ENCODE results near the gene DESI1.
"Not testable (repeated sequence)": the region's sequence is repeated elsewhere in the genome, so short reads cannot be mapped to it uniquely, and the experiment has no call there.

Gene DESI1

DNA sequence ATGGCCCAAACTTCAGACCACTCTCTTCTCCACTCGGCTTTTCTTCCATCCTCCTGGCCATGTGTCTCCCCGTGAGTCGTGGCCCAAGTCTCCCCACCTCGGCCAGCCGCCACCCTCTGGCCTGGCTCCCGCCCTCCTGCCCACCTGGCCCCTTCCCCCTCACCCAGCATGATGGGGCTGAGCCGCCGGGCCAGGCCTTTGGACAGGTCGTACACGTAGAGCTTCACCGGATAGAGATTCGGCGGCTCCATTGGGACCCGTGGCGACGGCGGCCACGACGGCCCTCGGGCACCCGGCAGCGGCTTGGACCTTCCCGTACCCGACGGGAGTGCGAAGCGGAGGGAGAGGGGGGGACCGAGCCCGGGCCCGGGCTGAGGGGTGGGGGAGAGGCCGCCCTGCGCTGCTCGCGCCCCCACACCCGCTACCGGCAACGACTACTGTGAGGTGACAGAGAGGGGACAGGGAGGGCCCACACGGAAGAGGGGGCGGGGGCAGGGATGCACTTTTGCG lies at the start of gene DESI1:
DESI1 (minus strand) TSS at position 455 of the 510 bp plus-strand sequence; CDS start at position 251, 204 bp downstream.
- DNase-seq = peak; percentile 77

DNA sequence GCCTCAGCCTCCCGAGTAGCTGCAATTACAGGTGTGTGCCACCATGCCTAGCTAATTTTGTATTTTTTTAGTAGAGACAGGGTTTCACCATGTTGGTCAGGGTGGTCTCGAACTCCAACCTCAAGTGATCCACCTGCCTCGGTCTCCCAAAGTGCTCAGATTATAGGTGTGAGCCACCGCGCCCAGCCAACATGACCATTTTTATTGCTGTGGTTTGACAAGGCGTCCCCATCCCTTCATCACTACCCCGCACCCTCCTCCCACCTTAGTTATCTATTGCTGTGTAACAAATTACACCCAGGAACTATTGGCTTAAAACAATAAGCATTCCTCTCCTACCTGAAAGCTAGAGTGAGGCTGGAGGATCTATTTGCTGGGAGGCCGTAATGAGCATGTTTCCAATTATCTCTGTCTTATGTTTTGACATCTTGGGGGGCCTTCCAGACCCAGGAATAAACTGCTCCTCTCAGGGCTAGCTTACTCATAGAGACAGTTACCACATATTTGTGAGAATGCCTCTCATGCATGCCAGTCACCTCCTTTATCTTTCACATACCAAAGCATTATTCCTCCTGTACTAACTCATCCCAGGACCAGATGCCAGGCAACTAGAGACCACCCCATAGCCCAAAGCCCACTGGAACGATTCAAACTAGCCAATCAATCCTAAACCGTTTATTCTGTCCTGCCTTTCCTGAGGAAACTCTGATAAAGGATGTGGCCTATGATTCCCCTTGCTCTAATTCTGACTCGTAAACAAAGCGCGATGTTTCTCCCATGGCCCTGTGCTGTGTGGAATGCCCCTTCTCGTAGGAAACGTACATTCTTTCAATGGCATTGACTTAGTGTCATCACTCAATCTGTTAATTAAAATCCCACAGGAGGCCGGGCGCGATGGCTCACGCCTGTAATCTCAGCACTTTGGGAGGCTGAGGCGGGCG lies 48.4 kb upstream of the DESI1 start:
- no peak for DNase-seq

DNA sequence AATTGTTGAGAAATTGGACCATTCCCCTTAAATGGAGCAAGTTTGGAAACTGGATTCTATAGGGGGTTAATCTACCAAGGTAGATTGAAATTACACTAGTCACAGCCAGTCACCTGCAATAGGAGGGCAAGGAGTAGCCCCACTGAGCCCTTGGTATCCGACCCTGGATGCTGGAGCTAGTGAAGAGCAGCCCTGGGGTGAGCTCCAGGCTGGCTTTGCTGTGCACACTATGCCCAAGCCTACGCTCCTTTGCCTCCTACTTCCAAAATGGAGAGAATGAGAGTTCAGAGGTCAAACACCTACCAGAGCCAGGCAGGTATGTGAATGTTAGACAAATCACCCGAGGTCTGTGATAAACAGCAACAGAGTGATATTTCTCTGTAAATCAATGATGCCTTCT lies 44.1 kb upstream of the DESI1 start:
- DNase-seq = no peak

DNA sequence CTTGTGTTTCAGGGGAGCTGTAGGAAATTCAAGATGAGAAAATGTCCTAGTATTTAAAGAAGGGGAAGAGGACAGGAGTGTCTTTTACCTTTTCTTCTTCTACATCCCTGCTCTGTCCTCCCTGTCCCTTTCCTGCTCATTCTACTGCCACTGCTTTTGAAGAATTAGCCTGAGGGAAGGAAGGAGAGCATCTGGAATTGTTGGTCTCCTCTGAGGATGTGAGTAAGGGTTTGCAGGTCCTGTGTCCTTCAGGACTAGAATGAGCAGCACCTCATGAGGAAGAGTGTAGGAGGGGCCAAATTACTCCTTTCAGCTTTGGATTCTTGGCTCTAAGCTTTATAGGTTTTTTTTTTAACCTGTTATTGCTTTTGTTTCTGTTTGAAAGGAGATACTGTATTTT lies 43.6 kb upstream of the DESI1 start:
- DNase-seq = no peak

DNA sequence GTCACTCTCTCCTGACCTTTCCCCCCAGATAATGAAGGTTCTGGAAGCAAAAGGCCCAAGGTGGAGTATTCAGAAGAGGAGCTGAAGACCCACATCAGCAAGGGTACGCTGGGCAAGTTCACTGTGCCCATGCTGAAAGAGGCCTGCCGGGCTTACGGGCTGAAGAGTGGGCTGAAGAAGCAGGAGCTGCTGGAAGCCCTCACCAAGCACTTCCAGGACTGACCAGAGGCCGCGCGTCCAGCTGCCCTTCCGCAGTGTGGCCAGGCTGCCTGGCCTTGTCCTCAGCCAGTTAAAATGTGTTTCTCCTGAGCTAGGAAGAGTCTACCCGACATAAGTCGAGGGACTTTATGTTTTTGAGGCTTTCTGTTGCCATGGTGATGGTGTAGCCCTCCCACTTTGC lies 42.8 kb upstream of the DESI1 start:
- DNase-seq = not testable (repeated sequence)

DNA sequence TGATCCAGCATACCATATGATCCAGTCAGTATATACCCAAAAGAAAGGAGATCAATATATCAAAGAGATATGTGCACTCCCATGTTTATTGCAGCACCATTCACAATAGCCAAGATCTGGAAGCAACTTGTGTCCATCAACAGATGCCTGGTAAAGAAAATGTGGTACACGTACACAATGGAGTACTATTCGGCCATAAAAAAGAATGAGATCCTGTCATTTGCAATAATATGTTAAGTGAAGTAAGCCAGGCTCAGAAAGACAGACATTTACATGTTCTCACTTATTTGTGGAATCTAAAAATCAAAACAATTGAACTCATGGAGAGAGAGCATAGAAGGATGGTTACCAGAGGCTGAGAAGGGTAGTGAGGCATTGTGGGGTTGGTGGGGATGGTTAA lies 40.9 kb upstream of the DESI1 start:
- no peak for DNase-seq

DNA sequence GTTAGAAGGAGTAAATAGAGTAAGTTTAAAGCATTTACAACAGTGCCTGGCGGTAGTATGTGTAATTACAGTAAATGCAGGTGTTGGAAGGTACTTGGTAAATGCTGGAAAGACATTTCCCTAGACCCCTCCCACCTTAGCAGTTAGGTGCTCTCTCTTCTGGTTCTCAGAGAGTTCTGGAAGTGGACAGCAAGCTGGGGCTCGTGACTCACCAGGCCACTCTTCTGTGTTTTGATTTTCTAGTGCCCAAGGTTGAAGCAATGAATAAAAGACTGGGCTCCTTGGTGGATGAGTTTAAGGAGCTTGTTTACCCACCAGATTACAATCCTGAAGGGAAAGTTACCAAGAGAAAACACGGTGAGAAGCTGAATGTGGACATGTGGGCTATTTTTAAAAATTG lies 40.2 kb upstream of the DESI1 start:
- no peak for DNase-seq

DNA sequence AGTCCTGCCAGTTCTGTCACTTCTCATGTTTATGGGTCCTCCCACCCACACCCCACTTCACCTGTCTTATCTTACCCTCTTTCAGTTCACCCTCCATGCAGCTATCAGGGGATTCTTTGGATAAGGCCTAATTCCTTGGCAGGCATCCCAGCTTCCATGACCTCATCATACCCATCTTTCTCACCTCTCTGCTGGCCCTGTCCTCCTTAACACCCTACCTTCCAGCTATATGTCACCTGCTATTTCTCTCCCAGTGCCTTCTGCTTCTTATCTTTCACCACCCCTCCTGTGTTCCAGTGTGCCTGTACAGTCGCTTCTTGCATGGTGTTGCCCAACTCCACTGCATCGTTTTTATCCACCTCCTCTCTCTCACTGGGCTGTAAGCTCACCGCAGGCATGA lies 39.6 kb upstream of the DESI1 start:
- no peak for DNase-seq

DNA sequence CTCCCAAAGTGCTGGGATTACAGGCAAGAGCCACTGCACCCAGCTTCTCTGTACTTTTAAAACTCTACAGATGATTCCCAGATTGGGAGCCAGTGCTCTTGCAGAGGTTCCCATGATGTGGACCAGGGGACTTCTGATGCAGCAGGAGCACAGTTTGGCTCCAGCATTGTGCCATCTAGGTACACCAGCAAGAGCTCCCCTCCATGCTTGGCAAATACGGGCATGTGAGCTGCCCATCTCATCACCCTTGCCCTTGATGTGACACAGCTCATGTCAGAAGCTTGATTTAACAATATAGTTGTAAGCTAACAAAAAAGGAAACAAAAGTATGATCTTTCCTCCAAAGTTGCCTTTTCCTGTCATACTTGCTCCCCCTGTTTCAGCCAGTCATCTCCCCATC lies 39.1 kb upstream of the DESI1 start:
- DNase-seq = no peak

DNA sequence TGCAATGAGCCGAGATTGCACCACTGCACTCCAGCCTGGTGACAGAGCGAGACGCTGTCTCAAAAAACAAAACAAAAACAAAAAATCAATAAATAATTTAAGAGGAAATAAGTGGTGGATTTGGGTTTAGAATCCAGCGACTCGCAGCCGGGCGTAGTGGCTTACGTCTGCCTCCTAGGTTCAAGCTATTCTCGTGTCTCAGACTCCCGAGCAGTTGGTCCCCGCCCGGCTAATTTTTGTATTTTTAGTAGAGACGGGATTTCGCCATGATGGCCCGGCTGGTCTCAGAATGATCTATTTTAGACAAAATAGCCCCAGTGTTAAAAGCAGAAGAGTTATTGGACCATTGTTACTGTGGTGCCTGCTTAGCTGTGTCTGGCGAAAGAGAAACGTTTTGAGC lies 38.0 kb upstream of the DESI1 start:
- DNase-seq = no peak

DNA sequence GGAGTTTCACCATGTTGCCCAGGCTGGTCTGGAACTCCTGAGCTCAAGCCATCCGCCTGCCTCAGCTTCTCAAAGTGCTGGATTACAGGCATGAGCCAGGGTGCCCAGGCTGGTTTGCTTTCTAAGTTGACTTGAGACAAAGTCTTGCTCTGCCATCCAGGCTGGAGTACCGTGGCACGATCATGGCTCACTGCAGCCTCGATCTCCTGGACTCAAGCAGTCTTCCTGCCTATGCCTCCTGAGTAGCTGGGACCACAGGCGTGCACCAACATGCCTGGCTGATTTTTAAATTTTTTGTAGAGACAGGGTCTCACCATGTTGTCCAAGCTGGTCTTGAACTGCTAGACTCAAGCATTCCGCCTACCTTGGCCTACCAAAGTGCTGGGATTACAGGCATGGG lies 36.9 kb upstream of the DESI1 start:
- no peak for DNase-seq

DNA sequence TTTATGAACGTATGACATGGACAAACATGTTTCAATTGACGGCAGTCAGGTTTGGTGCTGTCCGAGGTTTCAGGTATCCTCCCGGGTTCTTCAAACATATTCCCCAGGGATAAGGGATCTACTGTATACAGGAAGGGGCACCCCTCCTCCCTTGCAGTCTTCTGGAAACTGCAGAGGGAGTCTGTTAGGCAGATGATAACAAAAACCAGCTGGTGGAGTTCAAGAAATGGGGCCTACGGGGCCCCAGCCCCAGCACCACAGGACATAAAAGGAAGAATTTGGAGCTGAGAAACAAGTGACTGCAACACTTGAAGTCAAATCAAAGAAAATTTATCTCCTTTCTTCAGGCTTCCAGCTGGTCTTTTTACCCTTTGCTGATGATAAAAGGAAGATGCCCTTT lies 35.7 kb upstream of the DESI1 start:
- no peak for DNase-seq

DNA sequence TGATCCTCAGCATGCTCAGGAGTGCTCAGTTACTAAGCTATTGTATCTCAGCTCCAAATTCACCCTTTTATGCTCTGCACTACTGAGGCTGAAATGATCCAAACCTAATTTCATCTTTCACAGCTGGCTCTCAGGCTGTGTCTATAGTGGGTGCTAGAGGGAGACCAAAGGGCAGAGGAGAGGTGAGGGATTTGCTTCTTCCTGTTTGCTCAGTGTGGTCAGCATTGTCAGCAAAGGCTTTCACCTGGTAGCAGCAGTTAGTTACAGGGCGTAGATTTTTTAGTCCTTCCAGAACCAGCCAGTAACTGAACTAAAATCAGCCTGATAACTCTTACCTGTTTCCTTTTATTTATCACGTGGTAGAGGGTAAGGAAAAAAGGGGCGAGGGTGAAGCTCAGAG lies 33.5 kb upstream of the DESI1 start:
- DNase-seq = no peak

DNA sequence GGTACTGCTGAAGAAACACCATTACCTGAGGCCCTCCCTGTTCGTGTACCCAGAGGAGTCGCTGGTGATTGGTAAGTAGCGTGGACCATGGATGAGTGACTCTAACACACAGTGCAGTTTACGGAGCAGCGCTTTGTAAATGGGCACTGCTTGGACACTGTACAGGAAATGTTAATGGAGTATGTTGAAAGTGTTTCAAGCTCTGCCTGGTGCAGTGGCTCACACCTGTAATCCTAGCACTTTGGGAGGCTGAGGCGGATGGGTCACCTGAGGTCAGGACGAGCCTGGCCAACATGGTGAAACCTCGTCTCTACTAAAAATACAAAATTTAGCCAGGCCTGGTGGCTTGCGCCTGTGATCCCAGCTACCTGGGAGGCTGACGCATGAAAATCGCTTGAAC lies 30.0 kb upstream of the DESI1 start:
- DNase-seq = no peak

DNA sequence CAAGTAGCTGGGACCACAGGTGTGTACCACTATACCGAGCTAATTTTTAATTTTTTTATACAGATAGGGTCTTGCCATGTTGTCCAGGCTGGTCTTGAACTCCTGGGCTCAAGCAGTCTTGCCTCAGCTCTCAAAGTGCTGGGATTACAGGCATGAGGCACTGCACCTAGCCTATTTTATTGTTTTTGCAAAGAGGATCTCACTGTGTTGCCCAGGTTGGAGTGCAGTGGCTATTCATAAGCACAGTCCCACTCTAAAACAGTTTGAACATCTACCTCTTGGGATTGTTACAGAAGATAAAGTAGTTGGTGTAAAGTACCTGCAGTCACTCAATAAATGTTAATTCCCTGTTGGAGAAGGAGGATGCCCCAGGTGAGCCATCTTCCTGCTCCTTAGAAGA lies 29.4 kb upstream of the DESI1 start:
- DNase-seq = no peak

DNA sequence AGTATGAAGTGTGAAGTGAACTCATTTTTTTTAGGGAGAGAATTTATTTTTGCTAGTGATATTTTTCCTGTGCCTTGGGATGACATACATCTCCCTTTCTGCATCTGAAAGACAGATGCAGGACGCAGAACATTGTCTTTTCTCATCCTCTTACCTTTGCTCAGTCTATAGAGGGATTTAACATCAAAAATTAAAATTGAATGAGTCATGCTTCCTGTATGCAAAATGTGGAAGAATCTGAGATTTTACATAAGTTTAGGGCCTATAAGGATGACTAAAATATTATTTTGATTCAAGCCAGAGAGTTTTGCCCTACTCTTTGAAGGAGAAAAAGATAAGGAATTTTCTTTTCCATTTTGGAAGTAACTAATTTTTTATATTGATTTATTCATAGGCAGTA lies 27.6 kb upstream of the DESI1 start:
- DNase-seq = no peak

DNA sequence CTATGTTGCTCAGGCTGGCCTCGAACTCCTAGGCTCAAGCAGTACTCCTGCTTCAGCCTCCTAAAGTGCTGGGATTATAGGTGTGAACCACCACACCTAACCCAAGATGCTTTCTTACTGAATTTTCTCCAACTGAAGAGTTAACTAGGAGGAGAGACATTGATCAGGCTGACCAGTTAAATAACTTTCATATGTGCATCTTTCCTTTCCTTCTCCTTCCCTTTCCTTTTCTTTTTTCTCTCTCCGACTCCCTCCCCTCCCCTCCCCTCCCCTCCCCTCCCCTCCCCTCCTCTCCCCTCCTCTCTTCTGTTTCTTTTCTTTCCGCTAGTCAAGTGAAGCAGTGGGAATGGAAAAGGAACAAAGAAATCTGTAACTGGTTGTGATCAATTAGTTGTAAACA lies 26.9 kb upstream of the DESI1 start:
- DNase-seq = no peak

DNA sequence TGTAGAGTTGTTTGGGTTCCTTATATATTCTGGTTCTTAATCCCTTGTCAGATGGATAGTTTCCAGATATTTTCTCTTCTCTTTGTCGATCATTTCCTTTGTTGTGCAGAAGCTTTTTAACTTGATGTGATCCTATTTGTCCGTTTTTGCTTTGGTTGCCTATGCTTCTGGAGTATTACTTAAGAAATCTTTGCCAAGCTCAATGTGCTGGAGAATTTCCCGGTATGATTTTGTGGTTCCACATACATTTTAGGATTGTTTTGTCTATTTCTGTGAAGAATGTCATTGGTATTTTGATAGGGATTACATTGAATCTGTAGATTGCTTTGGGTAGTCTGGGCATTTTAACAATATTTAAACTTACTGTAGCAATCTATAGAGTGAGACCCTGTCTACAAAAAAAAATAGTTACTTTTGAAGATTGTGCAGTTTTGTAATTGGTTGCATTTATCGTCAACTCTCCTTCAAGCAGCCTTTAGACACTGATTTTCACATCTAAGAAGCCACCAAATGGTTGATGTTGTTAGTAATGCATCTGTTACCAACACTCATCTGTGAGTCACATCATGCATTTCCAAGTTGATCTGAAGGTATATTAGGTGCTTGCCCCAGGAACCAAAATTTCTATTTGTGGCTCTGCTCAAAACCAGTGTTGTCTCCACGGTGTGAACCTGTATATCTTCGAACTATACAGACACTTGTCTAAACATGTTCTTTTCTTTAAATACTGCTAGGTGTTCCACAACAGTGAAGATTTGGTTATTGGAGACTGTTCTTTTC lies 21.7 kb upstream of the DESI1 start:
- no peak for DNase-seq

DNA sequence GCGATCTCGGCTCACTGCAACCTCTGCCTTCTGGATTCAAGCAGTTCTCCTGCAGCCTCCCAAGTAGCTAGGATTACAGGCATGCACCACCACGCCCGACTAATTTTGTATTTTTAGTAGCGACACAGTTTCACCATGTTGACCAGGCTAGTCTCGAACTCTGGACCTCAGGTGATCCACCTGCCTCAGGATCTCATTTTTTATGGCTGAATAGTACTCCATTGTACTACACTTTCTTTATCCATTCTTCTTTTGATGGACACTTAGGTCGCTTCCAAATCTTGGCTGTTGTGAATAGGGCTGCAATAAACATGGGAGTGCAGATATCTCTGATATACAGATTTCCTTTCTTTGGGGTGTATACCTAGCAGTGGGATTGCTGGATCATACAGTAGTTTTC lies 21.0 kb upstream of the DESI1 start:
- no peak for DNase-seq

DNA sequence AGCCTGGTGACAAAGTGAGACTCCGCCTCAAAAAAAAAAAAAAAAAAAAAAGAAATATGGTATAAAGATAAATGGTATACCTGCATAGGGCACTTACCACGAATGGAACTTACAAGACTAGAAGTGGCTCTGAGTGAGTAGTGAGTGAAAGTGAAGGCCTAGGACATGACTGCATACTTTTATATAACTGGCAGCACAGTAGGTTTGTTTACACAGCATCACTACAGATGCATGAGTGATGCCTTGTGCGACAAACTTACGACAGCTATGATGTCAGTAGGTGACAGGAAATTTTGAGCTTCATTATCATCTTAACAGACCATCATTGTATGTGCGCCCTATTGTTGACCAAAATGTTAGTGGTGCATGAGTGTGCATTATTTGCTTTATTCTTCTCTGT lies 17.9 kb upstream of the DESI1 start:
- DNase-seq = no peak

DNA sequence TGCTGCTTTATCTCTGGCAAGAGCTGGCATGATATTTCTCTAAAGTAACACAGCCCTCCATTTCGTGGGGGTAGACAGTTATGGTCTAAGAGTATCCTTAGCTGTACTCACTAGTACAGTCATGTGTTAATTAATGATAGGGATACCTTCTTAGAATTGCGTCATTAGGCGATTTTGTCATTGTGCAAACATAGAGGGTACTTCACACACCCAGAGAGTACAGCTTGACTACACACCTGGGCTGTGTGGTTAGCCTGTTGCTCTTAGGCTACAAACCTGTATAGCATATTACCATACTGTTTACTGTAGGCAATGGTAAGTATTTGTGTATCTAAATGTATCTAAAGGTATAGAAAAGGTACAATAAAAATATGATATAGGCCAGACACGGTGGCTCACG lies 17.3 kb upstream of the DESI1 start:
- no peak for DNase-seq

DNA sequence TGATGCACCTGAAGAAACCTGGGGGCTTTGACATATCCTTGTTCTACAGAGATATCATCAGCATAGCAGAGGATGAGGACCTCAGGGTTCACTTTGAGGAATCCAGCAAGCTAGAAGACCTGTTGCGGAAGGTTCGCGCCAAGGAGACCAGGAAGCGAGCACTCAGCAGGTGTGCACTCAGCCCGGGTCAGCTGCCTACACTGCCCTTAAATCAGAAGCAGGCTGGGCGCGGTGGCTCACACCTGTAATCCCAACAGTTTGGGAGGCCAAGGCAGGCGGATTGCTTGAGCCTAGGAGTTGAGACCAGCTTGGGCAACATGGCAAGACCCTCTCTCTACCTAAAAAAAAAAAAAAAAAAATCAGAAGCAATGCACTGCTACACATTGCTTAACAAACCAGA lies 16.8 kb upstream of the DESI1 start:
- DNase-seq = not testable (repeated sequence)

DNA sequence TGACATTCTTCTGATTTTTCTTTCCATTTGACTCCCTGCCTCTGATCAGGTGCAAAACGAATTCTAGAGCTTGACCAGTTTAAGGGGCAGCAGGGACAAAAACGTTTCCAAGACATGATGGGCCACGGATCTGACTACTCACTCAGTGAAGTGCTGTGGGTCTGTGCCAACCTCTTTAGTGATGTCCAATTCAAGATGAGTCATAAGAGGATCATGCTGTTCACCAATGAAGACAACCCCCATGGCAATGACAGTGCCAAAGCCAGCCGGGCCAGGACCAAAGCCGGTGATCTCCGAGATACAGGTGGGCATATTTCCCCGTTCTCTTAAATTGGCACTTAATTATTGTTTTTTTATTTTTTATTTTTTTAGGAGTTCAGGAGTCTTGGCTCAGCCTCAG lies 15.6 kb upstream of the DESI1 start:
- no peak for DNase-seq

DNA sequence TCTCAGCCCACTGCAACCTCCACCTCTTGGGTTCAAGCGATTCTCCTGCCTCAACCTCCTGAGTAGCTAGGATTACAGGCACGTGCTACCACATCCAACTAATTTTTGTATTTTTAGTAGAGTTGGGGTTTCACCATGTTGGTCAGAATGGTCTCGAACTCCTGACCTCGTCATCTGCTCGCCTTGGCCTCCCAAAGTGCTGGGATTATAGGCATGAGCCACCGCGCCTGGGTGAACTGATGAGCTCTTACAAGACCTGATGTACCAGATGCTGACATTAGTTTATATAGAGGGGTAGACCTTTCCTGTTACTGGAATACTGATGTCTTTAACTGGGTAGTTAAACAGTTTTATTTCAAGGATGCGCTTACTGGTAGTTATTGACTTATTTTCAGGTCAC lies 13.8 kb upstream of the DESI1 start:
- not testable (repeated sequence) for DNase-seq
